GM23338 (cell line): Measurements from ENCODE around the gene FZD7. TPM values are rescaled to one million over a fixed set of nuclear protein-coding genes. Genes with fewer than 3 reads are reported as not detected.

Experiments
- ATAC-seq: fragments of 200-7000 bp; cut with Tn5 transposase; 3 replicates; pipeline ENCODE4 v1.9.1; 2020
- DNase-seq: peaks from one replicate; pipeline ENCODE4 v3.0.0-alpha.2; 2015; ENCODE audit warnings: low spot score
- H2AFZ ChIP-seq: fragments of 200-600 bp; sonication (generic); 2 replicates; pipeline ENCODE4 v1.8.0; 2016; ENCODE audit warnings: antibody characterized with exemption, mild to moderate bottlenecking, moderate library complexity
- H3F3A ChIP-seq: fragments of 200-600 bp; sonication (generic); replicated peaks from 2 replicates; pipeline ENCODE4 v1.8.0; 2017; ENCODE audit warnings: antibody characterized with exemption, mixed run types, low read depth
- H3K27ac ChIP-seq: fragments of 200-600 bp; sonication (generic); 2 replicates; pipeline ENCODE4 v1.6.1; 2016; ENCODE audit warnings: low read depth
- H3K27me3 ChIP-seq: fragments of 200-600 bp; sonication (generic); 2 replicates; pipeline ENCODE4 v1.8.0; 2016; ENCODE audit warnings: mild to moderate bottlenecking, mixed run types, moderate library complexity; ENCODE audit not compliant: insufficient read depth
- H3K36me3 ChIP-seq: fragments of 200-600 bp; sonication (generic); 2 replicates; pipeline ENCODE4 v1.8.0; 2016; ENCODE audit warnings: mild to moderate bottlenecking; ENCODE audit not compliant: insufficient read depth
- H3K4me1 ChIP-seq: fragments of 200-600 bp; sonication (generic); 2 replicates; pipeline ENCODE4 v1.8.0; 2016; ENCODE audit warnings: mild to moderate bottlenecking, moderate library complexity; ENCODE audit not compliant: insufficient read depth
- H3K4me2 ChIP-seq: fragments of 200-600 bp; sonication (generic); 2 replicates; pipeline ENCODE4 v1.7.1; 2017; ENCODE audit warnings: mixed run types
- H3K4me3 ChIP-seq: fragments of 200-600 bp; sonication (generic); 2 replicates; pipeline ENCODE4 v1.6.1; 2016; ENCODE audit warnings: mixed run types
- H3K79me2 ChIP-seq: fragments of 200-600 bp; sonication (generic); replicated peaks from 2 replicates; pipeline ENCODE4 v1.8.0; 2017; ENCODE audit warnings: mild to moderate bottlenecking; ENCODE audit not compliant: insufficient read depth
- H3K9me2 ChIP-seq: fragments of 200-600 bp; sonication (generic); 2 replicates; pipeline ENCODE4 v1.8.0; 2017; ENCODE audit not compliant: insufficient read depth
- H4K20me1 ChIP-seq: fragments of 200-600 bp; sonication (generic); replicated peaks from 2 replicates; pipeline ENCODE4 v1.8.0; 2017; ENCODE audit warnings: mild to moderate bottlenecking; ENCODE audit not compliant: insufficient read depth
- H3K27ac Mint-ChIP-seq: 2 replicates; pipeline ENCODE4 v1.8.0; 2020; ENCODE audit warnings: inconsistent platforms, mild to moderate bottlenecking, moderate library complexity, mixed read lengths
- H3K27me3 Mint-ChIP-seq: 3 replicates; pipeline ENCODE4 v1.8.0; 2022; ENCODE audit warnings: low read depth, mild to moderate bottlenecking, moderate library complexity, mixed read lengths, inconsistent platforms; ENCODE audit not compliant: insufficient read depth, poor library complexity
- H3K36me3 Mint-ChIP-seq: 3 replicates; pipeline ENCODE4 v1.8.0; 2021; ENCODE audit warnings: low read depth, mild to moderate bottlenecking, inconsistent platforms, moderate library complexity, mixed read lengths
- H3K4me1 Mint-ChIP-seq: 3 replicates; pipeline ENCODE4 v1.8.0; 2020; ENCODE audit warnings: mild to moderate bottlenecking, inconsistent platforms, mixed read lengths
- H3K4me3 Mint-ChIP-seq: 3 replicates; pipeline ENCODE4 v1.8.0; 2021; ENCODE audit warnings: moderate library complexity, mild to moderate bottlenecking, inconsistent platforms, mixed read lengths
- H3K9me3 Mint-ChIP-seq: 3 replicates; pipeline ENCODE4 v1.8.0; 2020; ENCODE audit warnings: moderate library complexity, mild to moderate bottlenecking, inconsistent platforms, mixed read lengths
- EZH2 ChIP-seq: fragments of 200-600 bp; sonication (generic); IDR thresholded peaks from one replicate; pipeline ENCODE4 v1.8.0; 2017; ENCODE audit warnings: antibody characterized with exemption, mild to moderate bottlenecking, low read depth; ENCODE audit not compliant: unreplicated experiment
- ZNF331 ChIP-seq: fragments of 250-450 bp; sonication (Bioruptor Pico); IDR thresholded peaks from 2 replicates; pipeline ENCODE4 v1.5.0; 2020; ENCODE audit warnings: low read depth, mild to moderate bottlenecking, moderate library complexity
- polyA plus RNA-seq: library from polyadenylated mRNA; unstranded; fragments of >200 nt; fragmentation: Nextera tagmentation; extraction: Ambion mirVana; gene quantifications from 2 replicates; pipeline ENCODE4 v1.2.1, GENCODE V29; 2016
- total RNA-seq: library from RNA; depleted of rRNA; stranded (reverse); fragments of >200 nt; shearing (Covaris generic); gene quantifications from 2 replicates; pipeline ENCODE4 v1.2.3, GENCODE V29; 2014
- TF ChIP-seq, protein P1 (sequence below): IDR thresholded peaks from one replicate; pipeline ENCODE4 v1.6.1; 2018; ENCODE audit warnings: antibody characterized with exemption; ENCODE audit not compliant: unreplicated experiment
- TF ChIP-seq, protein P2 (sequence below): IDR thresholded peaks from 2 replicates; pipeline ENCODE4 v1.6.1; 2016; ENCODE audit warnings: antibody characterized with exemption
- TF ChIP-seq, protein P3 (sequence below): fragments of 250-450 bp; sonication (Bioruptor Pico); IDR thresholded peaks from 2 replicates; pipeline ENCODE4 v1.5.0; 2020; ENCODE audit warnings: mild to moderate bottlenecking, moderate library complexity

Gene FZD7
- total and polyA plus RNA-seq, 2 experiments from 2014 or later: 164 to 435 TPM

GRCh38 chr2:201987426-201987825 lies 46.2 kb upstream of the FZD7 start:
- Histone ChIP-seq H3K4me1 (peaks cover 13% of the 10 kb centered on the region), H3K36me3 (no peaks in the 10 kb centered on the region), H3K9me2 (no peaks in the 10 kb centered on the region), H4K20me1 (no peaks in the 10 kb centered on the region), H3K27ac (no peak overlapping the region), H3F3A (no peaks in the 10 kb centered on the region; the same call in 1 of the 2 replicates), H3K79me2 (no peaks in the 10 kb centered on the region), H2AFZ (no peak overlapping the region), H3K27me3 (no peaks in the 10 kb centered on the region), H3K4me2 (no peak overlapping the region), H3K4me3 (no peak overlapping the region)
- ATAC-seq (no peak), DNase-seq (no peak)
- peaks cover 28% of the 10 kb centered on the region for H3K4me1 Mint-ChIP-seq
- H3K27me3 Mint-ChIP-seq: peaks cover 13% of the 10 kb centered on the region
- H3K36me3 Mint-ChIP-seq: no peaks in the 10 kb centered on the region
- H3K4me3 Mint-ChIP-seq: no peak overlapping the region
- TF ChIP-seq EZH2 (no peak), ZNF331 (no peak)
- TF ChIP-seq, protein P1, sequence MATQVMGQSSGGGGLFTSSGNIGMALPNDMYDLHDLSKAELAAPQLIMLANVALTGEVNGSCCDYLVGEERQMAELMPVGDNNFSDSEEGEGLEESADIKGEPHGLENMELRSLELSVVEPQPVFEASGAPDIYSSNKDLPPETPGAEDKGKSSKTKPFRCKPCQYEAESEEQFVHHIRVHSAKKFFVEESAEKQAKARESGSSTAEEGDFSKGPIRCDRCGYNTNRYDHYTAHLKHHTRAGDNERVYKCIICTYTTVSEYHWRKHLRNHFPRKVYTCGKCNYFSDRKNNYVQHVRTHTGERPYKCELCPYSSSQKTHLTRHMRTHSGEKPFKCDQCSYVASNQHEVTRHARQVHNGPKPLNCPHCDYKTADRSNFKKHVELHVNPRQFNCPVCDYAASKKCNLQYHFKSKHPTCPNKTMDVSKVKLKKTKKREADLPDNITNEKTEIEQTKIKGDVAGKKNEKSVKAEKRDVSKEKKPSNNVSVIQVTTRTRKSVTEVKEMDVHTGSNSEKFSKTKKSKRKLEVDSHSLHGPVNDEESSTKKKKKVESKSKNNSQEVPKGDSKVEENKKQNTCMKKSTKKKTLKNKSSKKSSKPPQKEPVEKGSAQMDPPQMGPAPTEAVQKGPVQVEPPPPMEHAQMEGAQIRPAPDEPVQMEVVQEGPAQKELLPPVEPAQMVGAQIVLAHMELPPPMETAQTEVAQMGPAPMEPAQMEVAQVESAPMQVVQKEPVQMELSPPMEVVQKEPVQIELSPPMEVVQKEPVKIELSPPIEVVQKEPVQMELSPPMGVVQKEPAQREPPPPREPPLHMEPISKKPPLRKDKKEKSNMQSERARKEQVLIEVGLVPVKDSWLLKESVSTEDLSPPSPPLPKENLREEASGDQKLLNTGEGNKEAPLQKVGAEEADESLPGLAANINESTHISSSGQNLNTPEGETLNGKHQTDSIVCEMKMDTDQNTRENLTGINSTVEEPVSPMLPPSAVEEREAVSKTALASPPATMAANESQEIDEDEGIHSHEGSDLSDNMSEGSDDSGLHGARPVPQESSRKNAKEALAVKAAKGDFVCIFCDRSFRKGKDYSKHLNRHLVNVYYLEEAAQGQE: no peak
- TF ChIP-seq, protein P2, sequence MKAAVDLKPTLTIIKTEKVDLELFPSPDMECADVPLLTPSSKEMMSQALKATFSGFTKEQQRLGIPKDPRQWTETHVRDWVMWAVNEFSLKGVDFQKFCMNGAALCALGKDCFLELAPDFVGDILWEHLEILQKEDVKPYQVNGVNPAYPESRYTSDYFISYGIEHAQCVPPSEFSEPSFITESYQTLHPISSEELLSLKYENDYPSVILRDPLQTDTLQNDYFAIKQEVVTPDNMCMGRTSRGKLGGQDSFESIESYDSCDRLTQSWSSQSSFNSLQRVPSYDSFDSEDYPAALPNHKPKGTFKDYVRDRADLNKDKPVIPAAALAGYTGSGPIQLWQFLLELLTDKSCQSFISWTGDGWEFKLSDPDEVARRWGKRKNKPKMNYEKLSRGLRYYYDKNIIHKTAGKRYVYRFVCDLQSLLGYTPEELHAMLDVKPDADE: no peak
- TF ChIP-seq, protein P3, sequence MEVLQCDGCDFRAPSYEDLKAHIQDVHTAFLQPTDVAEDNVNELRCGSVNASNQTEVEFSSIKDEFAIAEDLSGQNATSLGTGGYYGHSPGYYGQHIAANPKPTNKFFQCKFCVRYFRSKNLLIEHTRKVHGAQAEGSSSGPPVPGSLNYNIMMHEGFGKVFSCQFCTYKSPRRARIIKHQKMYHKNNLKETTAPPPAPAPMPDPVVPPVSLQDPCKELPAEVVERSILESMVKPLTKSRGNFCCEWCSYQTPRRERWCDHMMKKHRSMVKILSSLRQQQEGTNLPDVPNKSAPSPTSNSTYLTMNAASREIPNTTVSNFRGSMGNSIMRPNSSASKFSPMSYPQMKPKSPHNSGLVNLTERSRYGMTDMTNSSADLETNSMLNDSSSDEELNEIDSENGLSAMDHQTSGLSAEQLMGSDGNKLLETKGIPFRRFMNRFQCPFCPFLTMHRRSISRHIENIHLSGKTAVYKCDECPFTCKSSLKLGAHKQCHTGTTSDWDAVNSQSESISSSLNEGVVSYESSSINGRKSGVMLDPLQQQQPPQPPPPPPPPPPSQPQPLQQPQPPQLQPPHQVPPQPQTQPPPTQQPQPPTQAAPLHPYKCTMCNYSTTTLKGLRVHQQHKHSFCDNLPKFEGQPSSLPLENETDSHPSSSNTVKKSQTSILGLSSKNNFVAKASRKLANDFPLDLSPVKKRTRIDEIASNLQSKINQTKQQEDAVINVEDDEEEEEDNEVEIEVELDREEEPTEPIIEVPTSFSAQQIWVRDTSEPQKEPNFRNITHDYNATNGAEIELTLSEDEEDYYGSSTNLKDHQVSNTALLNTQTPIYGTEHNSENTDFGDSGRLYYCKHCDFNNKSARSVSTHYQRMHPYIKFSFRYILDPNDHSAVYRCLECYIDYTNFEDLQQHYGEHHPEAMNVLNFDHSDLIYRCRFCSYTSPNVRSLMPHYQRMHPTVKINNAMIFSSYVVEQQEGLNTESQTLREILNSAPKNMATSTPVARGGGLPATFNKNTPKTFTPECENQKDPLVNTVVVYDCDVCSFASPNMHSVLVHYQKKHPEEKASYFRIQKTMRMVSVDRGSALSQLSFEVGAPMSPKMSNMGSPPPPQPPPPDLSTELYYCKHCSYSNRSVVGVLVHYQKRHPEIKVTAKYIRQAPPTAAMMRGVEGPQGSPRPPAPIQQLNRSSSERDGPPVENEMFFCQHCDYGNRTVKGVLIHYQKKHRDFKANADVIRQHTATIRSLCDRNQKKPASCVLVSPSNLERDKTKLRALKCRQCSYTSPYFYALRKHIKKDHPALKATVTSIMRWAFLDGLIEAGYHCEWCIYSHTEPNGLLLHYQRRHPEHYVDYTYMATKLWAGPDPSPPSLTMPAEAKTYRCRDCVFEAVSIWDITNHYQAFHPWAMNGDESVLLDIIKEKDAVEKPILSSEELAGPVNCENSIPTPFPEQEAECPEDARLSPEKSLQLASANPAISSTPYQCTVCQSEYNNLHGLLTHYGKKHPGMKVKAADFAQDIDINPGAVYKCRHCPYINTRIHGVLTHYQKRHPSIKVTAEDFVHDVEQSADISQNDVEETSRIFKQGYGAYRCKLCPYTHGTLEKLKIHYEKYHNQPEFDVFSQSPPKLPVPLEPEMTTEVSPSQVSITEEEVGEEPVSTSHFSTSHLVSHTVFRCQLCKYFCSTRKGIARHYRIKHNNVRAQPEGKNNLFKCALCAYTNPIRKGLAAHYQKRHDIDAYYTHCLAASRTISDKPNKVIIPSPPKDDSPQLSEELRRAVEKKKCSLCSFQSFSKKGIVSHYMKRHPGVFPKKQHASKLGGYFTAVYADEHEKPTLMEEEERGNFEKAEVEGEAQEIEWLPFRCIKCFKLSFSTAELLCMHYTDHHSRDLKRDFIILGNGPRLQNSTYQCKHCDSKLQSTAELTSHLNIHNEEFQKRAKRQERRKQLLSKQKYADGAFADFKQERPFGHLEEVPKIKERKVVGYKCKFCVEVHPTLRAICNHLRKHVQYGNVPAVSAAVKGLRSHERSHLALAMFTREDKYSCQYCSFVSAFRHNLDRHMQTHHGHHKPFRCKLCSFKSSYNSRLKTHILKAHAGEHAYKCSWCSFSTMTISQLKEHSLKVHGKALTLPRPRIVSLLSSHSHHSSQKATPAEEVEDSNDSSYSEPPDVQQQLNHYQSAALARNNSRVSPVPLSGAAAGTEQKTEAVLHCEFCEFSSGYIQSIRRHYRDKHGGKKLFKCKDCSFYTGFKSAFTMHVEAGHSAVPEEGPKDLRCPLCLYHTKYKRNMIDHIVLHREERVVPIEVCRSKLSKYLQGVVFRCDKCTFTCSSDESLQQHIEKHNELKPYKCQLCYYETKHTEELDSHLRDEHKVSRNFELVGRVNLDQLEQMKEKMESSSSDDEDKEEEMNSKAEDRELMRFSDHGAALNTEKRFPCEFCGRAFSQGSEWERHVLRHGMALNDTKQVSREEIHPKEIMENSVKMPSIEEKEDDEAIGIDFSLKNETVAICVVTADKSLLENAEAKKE (CRISPR knock-in tag): no peak
- H3K9me3 Mint-ChIP-seq: no peaks in the 10 kb centered on the region
- H3K27ac Mint-ChIP-seq: no peak overlapping the region
